ENCODE measurements around the gene CELF4. TPM values are rescaled to one million over a fixed set of nuclear protein-coding genes. Genes with fewer than 3 reads are reported as not detected.

Gene CELF4
- total RNA-seq, 4 donors from 2014 or later = 0.32 to 0.81 (median 0.77) TPM

DNA sequence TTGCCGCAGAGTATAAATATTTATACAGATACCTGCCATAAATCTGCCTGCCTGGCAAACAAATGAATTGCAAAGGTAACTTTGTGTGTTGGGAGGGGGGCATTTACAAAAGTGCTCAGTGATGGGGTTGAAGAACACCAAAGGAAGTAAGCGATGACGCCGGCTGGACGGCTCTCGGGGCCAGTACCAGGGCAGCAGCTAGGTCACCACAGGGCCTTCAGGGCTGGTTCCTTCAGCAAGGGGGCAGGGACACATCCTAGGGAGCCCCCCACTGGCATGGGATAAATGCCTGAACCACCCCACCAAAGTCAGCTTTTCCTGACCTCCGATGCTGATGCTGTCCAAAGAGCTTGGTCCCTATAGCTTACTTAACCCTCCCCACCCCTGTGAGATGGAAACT, 190.4 kb downstream of the CELF4 start:
- no peak overlapping the region for H3K4me3 ChIP-seq
- H3K36me3 ChIP-seq = no peaks in the 10 kb centered on the region
- no peaks in the 10 kb centered on the region for H3K9me3 ChIP-seq
- TF ChIP-seq POLR2A (IDR thresholded peaks at IDR 0.05) (no peak), POLR2AphosphoS5 (IDR thresholded peaks at IDR 0.05) (no peak), EP300 (IDR thresholded peaks at IDR 0.05) (no peak)
- TF ChIP-seq, protein P1, sequence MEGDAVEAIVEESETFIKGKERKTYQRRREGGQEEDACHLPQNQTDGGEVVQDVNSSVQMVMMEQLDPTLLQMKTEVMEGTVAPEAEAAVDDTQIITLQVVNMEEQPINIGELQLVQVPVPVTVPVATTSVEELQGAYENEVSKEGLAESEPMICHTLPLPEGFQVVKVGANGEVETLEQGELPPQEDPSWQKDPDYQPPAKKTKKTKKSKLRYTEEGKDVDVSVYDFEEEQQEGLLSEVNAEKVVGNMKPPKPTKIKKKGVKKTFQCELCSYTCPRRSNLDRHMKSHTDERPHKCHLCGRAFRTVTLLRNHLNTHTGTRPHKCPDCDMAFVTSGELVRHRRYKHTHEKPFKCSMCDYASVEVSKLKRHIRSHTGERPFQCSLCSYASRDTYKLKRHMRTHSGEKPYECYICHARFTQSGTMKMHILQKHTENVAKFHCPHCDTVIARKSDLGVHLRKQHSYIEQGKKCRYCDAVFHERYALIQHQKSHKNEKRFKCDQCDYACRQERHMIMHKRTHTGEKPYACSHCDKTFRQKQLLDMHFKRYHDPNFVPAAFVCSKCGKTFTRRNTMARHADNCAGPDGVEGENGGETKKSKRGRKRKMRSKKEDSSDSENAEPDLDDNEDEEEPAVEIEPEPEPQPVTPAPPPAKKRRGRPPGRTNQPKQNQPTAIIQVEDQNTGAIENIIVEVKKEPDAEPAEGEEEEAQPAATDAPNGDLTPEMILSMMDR (IDR thresholded peaks at IDR 0.05) = no peak
- H3K27ac ChIP-seq = no peak overlapping the region
- 71 to 85% methylated on average over 5 to 6 of the region's 7 CpGs for WGBS, 2 donors (ENCODE audit: low coverage in 1 of 2)
- H3K4me1 ChIP-seq = no peaks in the 10 kb centered on the region
- peaks cover 31% of the 10 kb centered on the region for H3K27me3 ChIP-seq
- ATAC-seq = no peak

DNA sequence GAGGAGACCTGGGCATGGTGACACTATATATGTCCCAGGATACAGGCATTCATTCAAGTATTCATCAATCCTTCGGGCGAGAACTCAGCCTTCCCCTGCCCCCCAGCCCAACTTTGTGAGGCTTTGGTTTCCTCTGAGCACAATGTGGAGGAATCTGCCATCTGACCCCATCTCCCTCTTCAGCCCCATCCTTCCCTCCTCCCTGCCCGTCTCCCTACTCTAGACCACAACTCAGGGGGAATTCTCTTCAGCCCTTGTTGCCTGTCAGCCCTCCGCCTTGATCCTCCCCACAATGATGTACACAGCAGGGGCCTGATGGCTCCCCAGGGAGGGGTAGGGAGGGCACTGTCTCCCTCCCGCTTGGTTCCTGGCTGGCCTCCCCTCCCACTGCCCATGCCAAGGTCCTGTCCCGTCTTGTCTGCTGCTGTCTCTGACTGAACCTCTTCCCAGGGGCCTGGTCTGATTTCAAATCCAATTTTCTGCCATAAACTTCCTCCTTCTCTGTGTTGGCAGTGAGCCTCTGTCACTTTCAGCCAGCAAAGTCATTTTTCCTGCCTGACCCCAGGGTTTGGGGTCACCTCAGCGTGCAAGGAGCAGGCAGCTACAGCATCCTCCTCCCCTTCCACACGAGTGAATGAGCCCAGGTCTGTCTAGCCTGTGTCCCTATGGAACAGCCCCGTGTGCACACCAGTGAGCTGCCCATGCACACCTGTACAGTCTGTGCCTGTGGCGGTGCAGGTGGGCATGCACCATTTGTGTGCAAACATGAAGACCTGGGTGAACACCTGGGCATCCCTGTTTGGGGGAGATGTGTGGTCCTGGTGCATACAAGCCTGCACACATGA, 197.3 kb downstream of the CELF4 start:
- Histone ChIP-seq H3K4me1 (no peaks in the 10 kb centered on the region), H3K9me3 (no peaks in the 10 kb centered on the region), H3K36me3 (no peaks in the 10 kb centered on the region), H3K27me3 (peaks cover 35% of the 10 kb centered on the region), H3K4me3 (no peak overlapping the region), H3K27ac (no peak overlapping the region)
- no peak for ATAC-seq
- TF ChIP-seq EP300 (IDR thresholded peaks at IDR 0.05) (no peak), POLR2A (IDR thresholded peaks at IDR 0.05) (no peak), POLR2AphosphoS5 (IDR thresholded peaks at IDR 0.05) (no peak)
- TF ChIP-seq, protein P1 (IDR thresholded peaks at IDR 0.05) = no peak
- 53% methylated on average over 2 of the region's 10 CpGs; no CpG with 5 or more reads in 1 of the 2 donors for WGBS, 2 donors (ENCODE audit: low coverage in 1 of 2)

DNA sequence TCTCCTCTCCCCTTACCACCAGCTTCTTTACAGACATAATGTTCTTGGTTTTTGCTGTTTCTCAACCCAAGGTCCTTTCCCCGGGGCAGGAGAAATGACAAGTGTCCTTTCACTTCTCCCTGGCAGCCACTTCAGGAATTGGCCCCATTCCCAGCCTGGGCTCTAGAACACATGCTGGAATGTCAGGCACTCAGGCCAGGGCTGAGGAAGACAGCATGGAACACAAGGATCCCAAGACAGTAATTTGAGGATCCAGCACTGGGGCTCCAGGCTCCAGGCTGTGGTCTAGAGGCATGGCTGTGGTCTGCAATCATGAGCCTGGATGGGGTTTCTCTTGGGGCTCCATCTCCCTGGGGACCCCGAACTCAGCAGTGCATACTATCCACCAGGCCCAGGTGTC, 201.4 kb downstream of the CELF4 start:
- WGBS, 2 donors (ENCODE audit: low coverage in 1 of 2) = 33 to 67% methylated on average over 1 to 2 of the region's 2 CpGs
- no peak overlapping the region for H3K4me3 ChIP-seq
- no peaks in the 10 kb centered on the region for H3K36me3 ChIP-seq
- H3K27ac ChIP-seq = no peak overlapping the region
- no peaks in the 10 kb centered on the region for H3K9me3 ChIP-seq
- peaks cover 46% of the 10 kb centered on the region for H3K27me3 ChIP-seq
- no peak for TF ChIP-seq POLR2AphosphoS5 (IDR thresholded peaks at IDR 0.05)
- no peak for TF ChIP-seq POLR2A (IDR thresholded peaks at IDR 0.05)
- TF ChIP-seq EP300 (IDR thresholded peaks at IDR 0.05) = no peak
- TF ChIP-seq, protein P1 (IDR thresholded peaks at IDR 0.05) = no peak
- no peak for ATAC-seq
- H3K4me1 ChIP-seq = no peaks in the 10 kb centered on the region

DNA sequence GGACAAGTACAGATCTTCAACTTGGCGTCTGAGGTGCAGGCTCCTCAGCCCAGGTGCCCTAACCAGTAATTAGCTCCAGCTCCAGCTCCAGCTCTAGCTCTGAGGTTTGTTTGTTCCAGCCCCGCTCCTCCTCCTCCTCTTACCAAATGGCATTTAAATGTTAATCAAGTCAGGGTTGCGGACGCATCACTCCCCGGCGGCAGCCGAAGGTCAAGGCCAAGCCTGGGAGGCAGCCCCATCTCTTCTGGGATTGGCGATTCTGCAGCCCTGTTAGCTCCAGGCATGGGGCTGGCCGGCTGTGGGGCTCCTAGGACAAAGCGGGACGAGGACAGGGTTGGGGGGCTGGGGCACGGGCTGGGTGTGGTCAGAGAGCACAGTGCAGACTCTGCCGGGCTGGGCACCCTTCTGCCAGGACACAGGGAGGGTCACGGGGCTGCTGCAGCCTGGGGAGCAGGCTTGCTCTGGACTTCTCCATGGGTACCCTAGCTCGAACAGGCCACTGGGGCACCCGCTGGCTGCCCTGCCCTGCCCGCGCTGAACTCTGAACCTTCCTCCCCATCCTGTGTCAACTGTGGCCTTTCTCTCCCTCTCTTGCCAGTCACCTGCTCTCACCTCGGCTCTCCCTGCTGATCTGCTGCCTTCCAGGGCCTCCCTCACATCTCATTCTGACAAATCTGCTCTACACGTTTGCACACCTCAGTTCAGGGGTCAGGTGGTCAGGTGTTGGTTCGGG, 203.3 kb downstream of the CELF4 start:
- no peaks in the 10 kb centered on the region for H3K36me3 ChIP-seq

More for the DNA sequence above, 203.3 kb downstream of the CELF4 start:
- ATAC-seq = no peak
- H3K4me1 ChIP-seq = no peaks in the 10 kb centered on the region
- H3K4me3 ChIP-seq = no peak overlapping the region
- TF ChIP-seq POLR2A (IDR thresholded peaks at IDR 0.05) (no peak), EP300 (IDR thresholded peaks at IDR 0.05) (no peak), POLR2AphosphoS5 (IDR thresholded peaks at IDR 0.05) (no peak)
- TF ChIP-seq, protein P1 (IDR thresholded peaks at IDR 0.05) = no peak
- no peaks in the 10 kb centered on the region for H3K9me3 ChIP-seq
- H3K27me3 ChIP-seq = peaks cover 27% of the 10 kb centered on the region
- WGBS, 2 donors (ENCODE audit: low coverage in 1 of 2) = 43 to 53% methylated on average over 6 to 7 of the region's 21 CpGs
- no peak overlapping the region for H3K27ac ChIP-seq
